Measurements from ENCODE around the gene TMEM8B.
"Not testable (repeated sequence)": the region's sequence is repeated elsewhere in the genome, so short reads cannot be mapped to it uniquely, and the experiment has no call there.

The TMEM8B gene

DNA sequence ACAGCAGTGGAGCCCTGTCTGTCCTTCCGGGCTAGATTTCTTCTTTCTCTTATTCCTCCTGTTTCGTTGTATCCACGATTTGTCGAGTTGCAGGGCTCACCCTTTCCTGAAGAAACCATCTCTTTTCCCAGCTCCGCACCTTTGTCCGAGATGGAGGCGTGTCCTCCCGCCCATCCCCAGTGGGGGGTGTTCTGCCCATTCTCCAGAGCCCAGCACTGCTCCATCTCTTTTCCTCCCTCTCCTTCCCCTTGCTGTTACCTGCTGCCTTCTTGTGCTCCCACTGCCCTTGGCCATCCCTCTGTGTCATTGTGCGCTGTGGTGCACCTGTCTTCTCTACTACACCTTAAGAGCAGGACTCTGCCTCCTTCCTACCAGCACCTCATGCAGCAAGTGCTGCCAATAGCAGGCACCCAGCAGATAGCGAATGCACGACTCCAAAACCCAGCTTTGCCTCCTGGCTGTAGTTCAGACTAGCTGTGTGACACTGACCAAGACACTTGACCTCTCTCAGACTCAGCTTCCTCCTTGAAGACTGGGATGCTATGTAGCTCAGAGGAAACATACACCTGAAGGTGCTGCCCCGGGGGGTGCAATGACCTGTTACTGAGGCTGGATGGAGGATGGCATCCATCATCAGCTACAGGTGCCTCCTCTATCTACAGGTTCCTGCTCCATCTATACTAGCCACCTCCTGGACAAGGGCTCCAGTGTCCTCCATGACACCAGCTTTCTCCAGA, 32.3 kb downstream of the TMEM8B start:
- DNase-seq: no peak

- no peak for DNase-seq
Measured at GRCh38 chr9:35862328-35862727, 33.3 kb downstream of the TMEM8B start.

DNA sequence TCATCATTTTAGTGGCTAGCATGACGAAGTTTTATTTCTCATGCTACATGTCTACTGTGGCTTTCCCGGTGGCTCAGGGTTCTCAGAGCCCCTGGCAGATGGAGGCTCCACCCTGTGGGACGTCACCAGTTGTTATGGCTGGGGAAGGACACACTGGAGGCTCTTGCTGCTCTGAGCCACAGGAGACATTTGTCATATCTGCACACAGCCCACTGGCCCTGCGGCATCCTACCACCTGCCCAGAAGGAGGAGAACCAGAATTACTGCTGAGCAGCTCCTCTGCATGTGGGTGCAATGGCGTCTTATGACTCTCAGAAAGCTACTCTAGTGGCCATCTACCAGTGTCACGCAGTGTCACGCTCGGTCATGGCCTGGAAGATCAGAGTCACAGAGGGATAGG, 34.6 kb downstream of the TMEM8B start:
- DNase-seq: no peak

DNA sequence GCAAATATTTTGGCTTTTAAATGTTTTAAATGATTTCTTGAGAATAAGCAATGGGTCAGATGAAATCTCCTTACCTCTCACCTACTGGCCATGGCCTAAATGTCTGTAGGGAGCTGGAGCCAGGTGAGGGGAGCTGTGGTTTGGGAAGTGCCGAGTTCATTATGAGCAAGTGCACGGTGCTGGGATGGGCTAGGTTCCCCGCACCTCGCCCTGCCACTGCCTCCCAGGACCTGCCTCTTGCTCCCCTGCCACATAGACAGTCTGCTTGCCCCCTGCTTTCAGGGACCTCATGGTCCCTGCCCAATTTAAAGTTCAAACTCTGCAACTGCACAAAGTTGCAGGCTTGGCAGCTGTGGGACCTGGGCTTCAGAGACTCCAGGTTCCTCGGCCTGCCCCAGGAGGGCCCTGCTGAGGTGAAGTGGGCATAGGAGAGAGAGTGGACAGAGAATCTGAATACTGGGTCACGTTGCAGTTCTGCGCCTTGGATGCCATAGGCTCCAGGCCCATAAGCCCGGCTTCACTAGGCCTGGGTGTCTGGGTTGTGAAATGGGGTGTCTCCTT, 35.7 kb downstream of the TMEM8B start:
- DNase-seq: no peak

DNA sequence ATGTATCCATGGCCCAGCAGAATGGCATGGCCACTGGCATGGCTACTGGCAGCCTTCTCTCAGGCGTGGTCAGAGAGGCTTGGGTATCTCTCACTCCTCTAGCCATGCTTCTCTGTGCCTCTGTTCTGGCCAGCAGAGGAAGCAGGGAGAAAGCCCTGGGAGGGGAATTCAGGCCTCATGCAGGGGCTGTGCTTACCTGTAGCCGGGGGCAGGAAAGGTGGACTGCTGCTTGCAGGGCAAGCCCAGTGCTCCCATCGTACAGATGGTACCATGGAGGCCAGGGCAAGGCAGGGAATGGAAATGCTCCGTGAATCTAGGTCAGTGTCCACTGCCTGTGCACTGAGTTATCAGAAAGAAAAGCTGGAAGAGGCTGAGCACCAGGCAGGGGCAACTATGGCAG, 38.5 kb downstream of the TMEM8B start:
- no peak for DNase-seq

DNA sequence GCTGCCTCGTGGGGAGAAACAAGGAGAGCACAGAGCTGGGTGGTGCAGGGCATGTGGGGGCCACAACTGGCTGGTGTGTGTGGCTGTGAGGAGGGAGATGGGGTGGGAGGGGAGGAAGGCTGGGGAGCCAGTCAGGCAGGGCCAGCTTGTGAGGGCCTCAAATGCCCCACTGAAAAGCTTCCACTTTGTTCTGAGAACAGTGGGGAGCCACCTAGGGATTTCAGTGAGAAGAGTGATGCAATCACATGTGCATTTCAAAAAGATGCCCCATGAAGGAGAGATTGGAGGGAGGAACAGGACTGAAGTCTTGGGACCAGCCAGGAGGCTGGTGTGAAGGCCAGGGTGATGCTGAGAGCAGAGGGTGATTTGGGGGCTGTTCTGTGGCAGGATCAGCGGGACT, 39.9 kb downstream of the TMEM8B start:
- no peak for DNase-seq

DNA sequence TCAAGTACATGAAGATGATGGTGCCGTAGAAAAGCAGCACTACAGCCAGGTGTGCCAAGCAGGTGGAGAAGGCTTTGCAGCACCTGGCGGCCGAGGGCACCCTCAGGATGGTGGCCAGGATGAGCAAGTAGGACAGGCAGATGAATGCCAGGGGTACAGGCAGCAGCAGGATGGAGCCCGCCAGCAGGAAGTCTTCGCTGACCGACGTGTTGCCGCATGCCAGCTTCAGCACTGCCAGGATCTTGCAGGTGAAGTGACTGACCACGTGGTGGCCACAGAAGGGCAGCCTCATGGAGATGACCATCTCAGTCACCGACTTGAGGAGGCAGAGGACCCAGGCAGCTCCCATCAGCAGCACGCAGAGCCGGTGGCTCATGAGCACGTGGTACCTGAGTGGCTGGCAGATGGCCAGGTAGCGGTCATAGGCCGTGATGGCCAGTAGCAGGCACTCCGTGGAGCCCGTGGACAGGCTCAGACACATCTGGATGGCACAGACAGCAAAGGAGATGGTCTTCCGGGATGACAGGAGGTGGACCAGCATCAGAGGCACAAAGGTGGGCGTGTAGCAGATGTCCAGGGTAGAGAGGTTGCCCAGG, 40.7 kb downstream of the TMEM8B start:
- no peak for DNase-seq

DNA sequence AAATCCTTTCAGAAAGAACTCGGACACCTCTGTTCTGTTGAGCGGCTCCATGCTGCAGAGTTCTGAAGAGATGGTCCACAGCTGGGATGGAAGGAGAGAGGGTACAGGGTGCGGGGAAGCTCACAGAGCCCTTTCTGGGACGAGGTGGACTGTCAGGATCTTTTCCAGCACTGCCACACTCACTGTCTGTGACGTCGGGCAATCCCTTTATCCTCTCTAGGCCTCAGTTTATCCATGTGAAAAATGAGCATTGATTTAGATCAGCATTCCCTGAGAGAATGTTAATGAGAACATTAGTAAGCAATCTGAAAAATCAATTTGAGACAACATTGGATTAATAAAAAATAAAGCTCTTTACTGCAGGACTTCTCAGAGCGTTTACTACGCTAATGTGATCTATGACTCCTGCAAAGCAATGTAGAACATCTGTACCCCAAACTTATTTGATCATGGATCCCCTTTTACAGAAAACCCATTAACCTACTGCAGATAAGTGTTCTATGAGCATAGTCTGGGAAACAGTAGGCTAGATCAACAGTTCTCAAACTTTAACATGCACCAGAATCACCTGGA, 41.4 kb downstream of the TMEM8B start, which contains the start of gene OR13J1:
Gene OR13J1 (minus strand): TSS at position 51 of the 573 bp plus-strand sequence. CDS start 0 bp downstream, at position 51.
- no peak for DNase-seq

DNA sequence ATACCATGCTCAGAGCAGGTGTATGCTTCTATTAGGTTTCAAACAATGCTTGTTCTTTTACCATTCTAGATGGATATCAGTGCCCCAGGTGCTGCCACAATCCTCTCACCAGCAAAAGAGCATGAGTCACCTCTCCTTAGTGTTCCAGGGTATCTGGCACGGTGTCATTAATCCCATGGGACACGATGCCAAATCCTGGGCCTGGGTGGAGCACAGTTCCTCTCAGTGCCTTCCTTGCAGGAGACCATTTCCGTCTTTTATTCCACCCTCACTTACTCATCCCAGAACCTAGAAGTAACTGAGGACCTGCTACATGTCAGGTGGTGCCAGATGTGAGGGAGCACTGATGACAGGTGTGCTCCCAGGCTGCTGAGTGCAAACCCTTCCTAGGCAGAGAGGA, 42.5 kb downstream of the TMEM8B start:
- no peak for DNase-seq

- no peak for DNase-seq
Measured at GRCh38 chr9:35872505-35872904, 43.5 kb downstream of the TMEM8B start.

GRCh38 chr9:35882263-35882848, 53.3 kb downstream of the TMEM8B start:
- peak in 49 of 56 donors; percentile 10 to 87 (median 54) for DNase-seq

DNA sequence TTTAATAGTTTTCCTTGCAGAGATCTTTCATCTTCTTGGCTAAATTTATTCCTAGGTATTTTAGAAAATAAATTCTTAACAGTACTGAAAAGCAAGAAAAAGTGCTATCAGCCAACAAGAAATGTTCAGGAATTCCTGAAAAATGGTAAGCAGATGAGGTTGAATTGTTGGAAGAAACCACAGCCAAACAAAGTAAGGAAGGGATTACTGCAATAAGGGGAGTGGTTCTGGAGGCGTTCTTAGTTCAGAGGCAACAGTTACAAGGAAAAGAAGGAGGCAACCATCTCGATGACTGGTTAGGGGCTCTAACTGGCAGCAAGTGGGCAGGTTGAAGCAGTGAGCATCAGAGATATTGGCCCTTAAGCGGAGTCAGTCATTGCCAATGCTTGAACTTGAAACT, 54.0 kb downstream of the TMEM8B start:
- no peak for DNase-seq

DNA sequence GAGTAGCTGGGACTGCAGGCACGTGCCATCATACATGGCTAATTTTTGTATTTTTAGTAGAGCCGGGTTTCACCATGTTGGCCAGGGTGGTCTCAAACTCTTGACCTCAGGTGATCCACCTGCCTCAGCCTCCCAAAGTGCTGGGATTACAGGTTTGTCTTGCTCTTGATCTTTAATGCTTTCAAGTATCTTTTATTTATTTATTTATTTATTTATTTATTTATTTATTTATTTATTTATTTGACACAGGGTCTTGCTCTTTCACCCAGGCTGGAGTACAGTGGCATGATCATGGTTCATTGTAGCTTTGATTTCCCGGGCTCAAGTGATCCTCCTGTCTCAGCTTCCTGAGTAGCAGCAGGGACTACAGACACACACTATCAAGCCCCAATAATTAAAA, 55.9 kb downstream of the TMEM8B start:
- DNase-seq: not testable (repeated sequence)

- no peak for DNase-seq
Measured at GRCh38 chr9:35891646-35892045, 62.6 kb downstream of the TMEM8B start.

DNA sequence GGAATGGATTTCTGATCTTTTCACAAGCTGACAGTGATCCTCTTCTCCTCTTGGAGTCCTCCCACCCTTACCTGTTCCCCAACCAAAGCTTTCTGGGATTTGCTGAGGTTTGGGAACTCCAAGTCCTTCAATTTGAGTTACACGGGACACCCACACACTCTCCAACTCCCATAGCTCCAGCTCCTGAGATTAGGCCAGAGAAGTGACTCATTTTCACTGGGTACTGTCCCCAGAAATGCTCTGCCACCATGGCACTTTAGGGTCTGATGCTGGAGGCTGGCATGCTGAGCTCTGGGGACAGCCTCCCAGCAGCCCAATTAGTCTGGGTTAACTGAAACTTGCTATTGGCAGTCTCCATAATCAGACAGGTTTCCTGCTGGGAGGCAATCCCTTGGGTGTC, 63.0 kb downstream of the TMEM8B start:
- DNase-seq: no peak

- no peak for DNase-seq
Measured at GRCh38 chr9:35896570-35896969, 67.5 kb downstream of the TMEM8B start.

DNA sequence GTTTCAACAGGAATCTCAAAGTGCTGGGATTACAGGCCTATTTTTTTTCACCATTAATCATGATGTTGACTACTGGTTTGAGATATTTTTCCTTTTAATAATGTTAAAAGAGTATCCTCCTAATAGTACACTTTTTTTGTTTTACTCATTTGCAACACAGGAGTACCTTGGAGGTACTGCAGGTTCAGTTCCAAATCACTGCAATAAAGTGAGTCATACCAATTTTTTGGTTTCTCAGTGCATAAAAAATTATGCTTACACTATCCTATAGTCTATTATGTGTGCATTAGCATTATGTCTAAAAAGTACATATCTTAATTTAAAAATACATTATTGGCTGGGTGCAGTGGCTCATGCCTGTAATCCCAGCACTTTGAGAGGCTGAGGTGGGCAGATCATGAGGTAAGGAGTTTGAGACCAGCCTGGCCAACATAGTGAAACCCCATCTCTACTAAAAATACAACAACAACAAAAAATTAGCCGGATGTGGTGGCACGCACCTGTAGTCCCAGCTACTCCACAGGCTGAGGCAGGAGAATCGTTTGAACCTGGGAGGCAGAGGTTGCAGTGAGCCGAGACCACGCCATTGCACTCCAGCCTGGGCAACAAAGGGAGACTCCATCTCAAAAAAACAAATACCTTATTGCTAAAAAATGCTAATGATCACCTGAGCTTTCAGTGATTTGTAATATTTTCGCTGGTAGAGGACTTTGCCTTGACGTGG, 68.5 kb downstream of the TMEM8B start:
- not testable (repeated sequence) for DNase-seq

GRCh38 chr9:35898337-35898736, 69.3 kb downstream of the TMEM8B start:
- no peak for DNase-seq

- no peak for DNase-seq
Measured at GRCh38 chr9:35899021-35899420, 70.0 kb downstream of the TMEM8B start.

GRCh38 chr9:35903049-35903448, 74.0 kb downstream of the TMEM8B start:
- peak in 4 of 56 donors; percentile 4 to 29 (median 24) for DNase-seq

GRCh38 chr9:35904338-35904737, 75.3 kb downstream of the TMEM8B start:
- no peak for DNase-seq

All from amygdala (tissue), 56 donors.